ENCODE results near the gene ATG9A. TPM values are rescaled to one million over a fixed set of nuclear protein-coding genes. Genes with fewer than 3 reads are reported as not detected.

The ATG9A gene
- total and polyA plus RNA-seq, 9 of the 15 experiments (the other 6 are each of a cell fraction or from before 2014, with no cell fraction given) = 0.25 to 65.6 (median 23.4) TPM

DNA sequence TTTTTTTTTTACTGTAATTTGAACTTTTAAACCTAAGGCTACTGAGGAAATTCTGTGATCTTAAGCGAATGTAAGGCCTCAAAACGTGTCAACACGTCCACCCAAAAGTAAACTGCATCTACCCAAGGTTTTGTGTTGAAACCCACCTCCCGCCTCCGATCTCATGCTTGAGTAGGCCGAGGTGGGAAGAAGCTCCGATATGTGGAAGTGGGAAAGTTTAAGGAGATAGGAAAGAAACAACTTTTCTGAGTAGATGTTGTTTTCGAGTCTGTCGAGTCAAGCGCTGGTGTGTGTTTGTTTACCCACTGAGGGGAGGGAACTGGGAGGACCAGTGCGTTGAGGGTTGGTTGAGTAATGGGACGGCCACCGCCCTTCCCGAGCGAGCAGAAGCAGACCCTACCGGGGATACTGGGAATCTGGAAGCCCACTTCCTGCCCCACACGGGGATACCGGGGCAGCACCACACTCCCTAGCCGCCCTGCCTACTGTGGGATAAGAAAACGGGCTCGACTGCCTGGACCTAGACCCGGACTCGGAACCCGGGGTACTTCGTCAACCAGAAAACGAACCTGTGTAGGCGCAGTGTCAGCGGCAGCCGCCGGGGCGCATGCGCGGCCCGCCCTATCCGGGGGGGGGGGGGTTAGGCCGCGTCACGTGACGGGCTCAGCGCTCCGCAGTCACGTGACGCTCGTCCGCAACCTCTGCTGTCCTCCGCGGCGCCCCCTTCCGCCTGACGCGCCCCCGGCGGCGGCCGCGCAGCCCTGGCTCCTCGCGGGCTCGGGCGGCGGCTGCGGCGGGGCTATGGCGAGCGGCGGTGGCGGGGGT, 51.7 kb downstream of the ATG9A start, which contains the start of gene RETREG2 (continued):
- no peak for TF ChIP-seq ZNF253 (CRISPR knock-in tag; conservative IDR thresholded peaks at IDR 0.05)
- no peak for TF ChIP-seq HNRNPH1 (optimal IDR thresholded peaks at IDR 0.05; ENCODE audit: low read depth, low read length)
- TF ChIP-seq ZNF431 (CRISPR knock-in tag; IDR thresholded peaks at IDR 0.05) = no peak
- no peak for TF ChIP-seq ZNF436 (CRISPR knock-in tag; IDR thresholded peaks at IDR 0.05)
- no peak for TF ChIP-seq TAF15 (IDR thresholded peaks at IDR 0.05; ENCODE audit: low read depth, low read length)
- TF ChIP-seq RNF2 (IDR thresholded peaks at IDR 0.05) = 0 out of 2 replicates have a peak, but pooled peaks have one; percentile 26
- TF ChIP-seq, protein P1, sequence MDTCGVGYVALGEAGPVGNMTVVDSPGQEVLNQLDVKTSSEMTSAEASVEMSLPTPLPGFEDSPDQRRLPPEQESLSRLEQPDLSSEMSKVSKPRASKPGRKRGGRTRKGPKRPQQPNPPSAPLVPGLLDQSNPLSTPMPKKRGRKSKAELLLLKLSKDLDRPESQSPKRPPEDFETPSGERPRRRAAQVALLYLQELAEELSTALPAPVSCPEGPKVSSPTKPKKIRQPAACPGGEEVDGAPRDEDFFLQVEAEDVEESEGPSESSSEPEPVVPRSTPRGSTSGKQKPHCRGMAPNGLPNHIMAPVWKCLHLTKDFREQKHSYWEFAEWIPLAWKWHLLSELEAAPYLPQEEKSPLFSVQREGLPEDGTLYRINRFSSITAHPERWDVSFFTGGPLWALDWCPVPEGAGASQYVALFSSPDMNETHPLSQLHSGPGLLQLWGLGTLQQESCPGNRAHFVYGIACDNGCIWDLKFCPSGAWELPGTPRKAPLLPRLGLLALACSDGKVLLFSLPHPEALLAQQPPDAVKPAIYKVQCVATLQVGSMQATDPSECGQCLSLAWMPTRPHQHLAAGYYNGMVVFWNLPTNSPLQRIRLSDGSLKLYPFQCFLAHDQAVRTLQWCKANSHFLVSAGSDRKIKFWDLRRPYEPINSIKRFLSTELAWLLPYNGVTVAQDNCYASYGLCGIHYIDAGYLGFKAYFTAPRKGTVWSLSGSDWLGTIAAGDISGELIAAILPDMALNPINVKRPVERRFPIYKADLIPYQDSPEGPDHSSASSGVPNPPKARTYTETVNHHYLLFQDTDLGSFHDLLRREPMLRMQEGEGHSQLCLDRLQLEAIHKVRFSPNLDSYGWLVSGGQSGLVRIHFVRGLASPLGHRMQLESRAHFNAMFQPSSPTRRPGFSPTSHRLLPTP (IDR thresholded peaks at IDR 0.05; ENCODE audit: borderline replicate concordance, extremely low read depth, insufficient read length) = no peak
- TF ChIP-seq, protein P2, sequence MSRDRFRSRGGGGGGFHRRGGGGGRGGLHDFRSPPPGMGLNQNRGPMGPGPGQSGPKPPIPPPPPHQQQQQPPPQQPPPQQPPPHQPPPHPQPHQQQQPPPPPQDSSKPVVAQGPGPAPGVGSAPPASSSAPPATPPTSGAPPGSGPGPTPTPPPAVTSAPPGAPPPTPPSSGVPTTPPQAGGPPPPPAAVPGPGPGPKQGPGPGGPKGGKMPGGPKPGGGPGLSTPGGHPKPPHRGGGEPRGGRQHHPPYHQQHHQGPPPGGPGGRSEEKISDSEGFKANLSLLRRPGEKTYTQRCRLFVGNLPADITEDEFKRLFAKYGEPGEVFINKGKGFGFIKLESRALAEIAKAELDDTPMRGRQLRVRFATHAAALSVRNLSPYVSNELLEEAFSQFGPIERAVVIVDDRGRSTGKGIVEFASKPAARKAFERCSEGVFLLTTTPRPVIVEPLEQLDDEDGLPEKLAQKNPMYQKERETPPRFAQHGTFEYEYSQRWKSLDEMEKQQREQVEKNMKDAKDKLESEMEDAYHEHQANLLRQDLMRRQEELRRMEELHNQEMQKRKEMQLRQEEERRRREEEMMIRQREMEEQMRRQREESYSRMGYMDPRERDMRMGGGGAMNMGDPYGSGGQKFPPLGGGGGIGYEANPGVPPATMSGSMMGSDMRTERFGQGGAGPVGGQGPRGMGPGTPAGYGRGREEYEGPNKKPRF (IDR thresholded peaks at IDR 0.05; ENCODE audit: low read depth, low read length) = no peak
- TF ChIP-seq GATAD2A (IDR thresholded peaks at IDR 0.05) = no peak
- no peak for TF ChIP-seq ZNF561 (CRISPR knock-in tag; conservative IDR thresholded peaks at IDR 0.05)
- no peak for TF ChIP-seq NCOA1 (IDR thresholded peaks at IDR 0.05; ENCODE audit: low read depth)
- TF ChIP-seq RCOR1 (IDR thresholded peaks at IDR 0.05; ENCODE audit: borderline replicate concordance in 1 of 2, low read depth in 2 of 2, low read length in 2 of 2) = no peak
- peak; percentile 46; the same call in 1 of the 2 replicates for TF ChIP-seq CREM (IDR thresholded peaks at IDR 0.05; ENCODE audit: low read depth)
- TF ChIP-seq, protein P3, sequence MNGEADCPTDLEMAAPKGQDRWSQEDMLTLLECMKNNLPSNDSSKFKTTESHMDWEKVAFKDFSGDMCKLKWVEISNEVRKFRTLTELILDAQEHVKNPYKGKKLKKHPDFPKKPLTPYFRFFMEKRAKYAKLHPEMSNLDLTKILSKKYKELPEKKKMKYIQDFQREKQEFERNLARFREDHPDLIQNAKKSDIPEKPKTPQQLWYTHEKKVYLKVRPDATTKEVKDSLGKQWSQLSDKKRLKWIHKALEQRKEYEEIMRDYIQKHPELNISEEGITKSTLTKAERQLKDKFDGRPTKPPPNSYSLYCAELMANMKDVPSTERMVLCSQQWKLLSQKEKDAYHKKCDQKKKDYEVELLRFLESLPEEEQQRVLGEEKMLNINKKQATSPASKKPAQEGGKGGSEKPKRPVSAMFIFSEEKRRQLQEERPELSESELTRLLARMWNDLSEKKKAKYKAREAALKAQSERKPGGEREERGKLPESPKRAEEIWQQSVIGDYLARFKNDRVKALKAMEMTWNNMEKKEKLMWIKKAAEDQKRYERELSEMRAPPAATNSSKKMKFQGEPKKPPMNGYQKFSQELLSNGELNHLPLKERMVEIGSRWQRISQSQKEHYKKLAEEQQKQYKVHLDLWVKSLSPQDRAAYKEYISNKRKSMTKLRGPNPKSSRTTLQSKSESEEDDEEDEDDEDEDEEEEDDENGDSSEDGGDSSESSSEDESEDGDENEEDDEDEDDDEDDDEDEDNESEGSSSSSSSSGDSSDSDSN (IDR thresholded peaks at IDR 0.05; ENCODE audit: borderline replicate concordance in 1 of 2, low read depth in 2 of 2, low read length in 2 of 2) = peak in 1 of 2 experiments; percentile 26; a peak in 1 of 4 replicates
- TF ChIP-seq, protein P4, sequence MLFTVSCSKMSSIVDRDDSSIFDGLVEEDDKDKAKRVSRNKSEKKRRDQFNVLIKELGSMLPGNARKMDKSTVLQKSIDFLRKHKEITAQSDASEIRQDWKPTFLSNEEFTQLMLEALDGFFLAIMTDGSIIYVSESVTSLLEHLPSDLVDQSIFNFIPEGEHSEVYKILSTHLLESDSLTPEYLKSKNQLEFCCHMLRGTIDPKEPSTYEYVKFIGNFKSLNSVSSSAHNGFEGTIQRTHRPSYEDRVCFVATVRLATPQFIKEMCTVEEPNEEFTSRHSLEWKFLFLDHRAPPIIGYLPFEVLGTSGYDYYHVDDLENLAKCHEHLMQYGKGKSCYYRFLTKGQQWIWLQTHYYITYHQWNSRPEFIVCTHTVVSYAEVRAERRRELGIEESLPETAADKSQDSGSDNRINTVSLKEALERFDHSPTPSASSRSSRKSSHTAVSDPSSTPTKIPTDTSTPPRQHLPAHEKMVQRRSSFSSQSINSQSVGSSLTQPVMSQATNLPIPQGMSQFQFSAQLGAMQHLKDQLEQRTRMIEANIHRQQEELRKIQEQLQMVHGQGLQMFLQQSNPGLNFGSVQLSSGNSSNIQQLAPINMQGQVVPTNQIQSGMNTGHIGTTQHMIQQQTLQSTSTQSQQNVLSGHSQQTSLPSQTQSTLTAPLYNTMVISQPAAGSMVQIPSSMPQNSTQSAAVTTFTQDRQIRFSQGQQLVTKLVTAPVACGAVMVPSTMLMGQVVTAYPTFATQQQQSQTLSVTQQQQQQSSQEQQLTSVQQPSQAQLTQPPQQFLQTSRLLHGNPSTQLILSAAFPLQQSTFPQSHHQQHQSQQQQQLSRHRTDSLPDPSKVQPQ (CRISPR knock-in tag; IDR thresholded peaks at IDR 0.05; ENCODE audit: borderline replicate concordance) = no peak
- TF ChIP-seq CBFA2T3 (IDR thresholded peaks at IDR 0.05) = no peak
- TF ChIP-seq SMARCA4 (IDR thresholded peaks at IDR 0.05) = peak; percentile 43; the same call in 1 of the 2 replicates
